Testis (tissue), 3 donors: Measurements from ENCODE around the gene PRR7. TPM values are rescaled to one million over a fixed set of nuclear protein-coding genes. Genes with fewer than 3 reads are reported as not detected.
A peak's percentile ranks its signal among the peaks of the same experiment; 100 is the strongest.

ENCODE experiments used
- DNase-seq: peaks from one replicate; pipeline ENCODE4 v3.0.0-alpha.2; 2019
- H3K27ac ChIP-seq, 2 donors: fragments of 200-600 bp; sonication (generic); one replicate each; pipeline ENCODE4 v1.5.1; 2019
- H3K27me3 ChIP-seq: fragments of 200-600 bp; sonication (generic); one replicate; pipeline ENCODE4 v1.5.1; 2019
- H3K36me3 ChIP-seq: fragments of 200-600 bp; sonication (generic); one replicate; pipeline ENCODE4 v1.5.1; 2017; ENCODE audit warnings: low read depth; ENCODE audit errors: missing control alignments
- H3K4me1 ChIP-seq: fragments of 200-600 bp; sonication (generic); one replicate; pipeline ENCODE4 v1.5.1; 2019
- H3K4me3 ChIP-seq, 2 donors: fragments of 200-600 bp; sonication (generic); one replicate each; pipeline ENCODE4 v1.5.1; 2017 to 2019
- H3K9me3 ChIP-seq: fragments of 200-600 bp; sonication (generic); one replicate; pipeline ENCODE4 v1.5.1; 2017
- POLR2A ChIP-seq: fragments of 450-650 bp; IDR thresholded peaks from one replicate; pipeline ENCODE4 v1.6.1; 2017; ENCODE audit warnings: antibody characterized with exemption, mild to moderate bottlenecking, moderate library complexity
- WGBS, 2 donors: methylation state at CpG; one replicate each; pipeline ENCODE4 v1.1.5; 2018; 5-methylcytosine and 5-hydroxymethylcytosine counted together
- intact Hi-C: fragments of 100-400 bp; cut with DNase I; formaldehyde crosslinking; loops from one replicate; pipeline ENCODE4 v1.15.1; 2023; ENCODE audit warnings: low total_unique reads
- polyA plus RNA-seq: library from polyadenylated mRNA; stranded (reverse); fragments of 350-450 nt; fragmentation: Illumina TruSeq; extraction: RNeasy Lipid Tissue Mini Kit (QIAGEN cat#74804); gene quantifications from one replicate; pipeline ENCODE4 v1.2.3, GENCODE V29; 2014; ENCODE audit warnings: low read depth, low replicate concordance; ENCODE audit not compliant: insufficient read depth
- total RNA-seq, 2 donors: library from RNA; depleted of rRNA; stranded (reverse); fragments of >200 nt; gene quantifications; one replicate each; pipeline ENCODE4 v1.2.3, GENCODE V29; 2016
- TF ChIP-seq, protein P1 (sequence below), 3 experiments: fragments of 450-650 bp in 2 of 3; fragments of 200-600 bp in 1 of 3; sonication (generic) in 1 of 3; IDR thresholded peaks; one replicate each; pipeline ENCODE4 v1.5.1; 2016 to 2019; ENCODE audit warnings: antibody characterized with exemption in 3 of 3, mild to moderate bottlenecking in 2 of 3, moderate library complexity in 1 of 3

The PRR7 gene
- total and polyA plus RNA-seq, 3 donors from 2014 or later = 2.8 to 23.2 (median 19.9) TPM

GRCh38 chr5:177455661-177456590 is 9.3 kb downstream of the PRR7 start:
- Histone ChIP-seq H3K27ac (peak overlapping the region; percentile 21 to 64), H3K36me3 (no peaks in the 10 kb centered on the region), H3K9me3 (no peaks in the 10 kb centered on the region), H3K27me3 (no peaks in the 10 kb centered on the region), H3K4me1 (peaks cover 14% of the 10 kb centered on the region), H3K4me3 (peak overlapping the region; percentile 58 to 66)
- intact Hi-C loops = loop anchor here (5.0 kb wide), 1 partner anchor 54 kb away; the partner anchor contains the start of gene PFN3
- WGBS, 2 donors = 0% methylated on average over 6 to 67 of the region's 76 CpGs
- DNase-seq = peak; percentile 97
- TF ChIP-seq POLR2A = no peak
- TF ChIP-seq, protein P1, sequence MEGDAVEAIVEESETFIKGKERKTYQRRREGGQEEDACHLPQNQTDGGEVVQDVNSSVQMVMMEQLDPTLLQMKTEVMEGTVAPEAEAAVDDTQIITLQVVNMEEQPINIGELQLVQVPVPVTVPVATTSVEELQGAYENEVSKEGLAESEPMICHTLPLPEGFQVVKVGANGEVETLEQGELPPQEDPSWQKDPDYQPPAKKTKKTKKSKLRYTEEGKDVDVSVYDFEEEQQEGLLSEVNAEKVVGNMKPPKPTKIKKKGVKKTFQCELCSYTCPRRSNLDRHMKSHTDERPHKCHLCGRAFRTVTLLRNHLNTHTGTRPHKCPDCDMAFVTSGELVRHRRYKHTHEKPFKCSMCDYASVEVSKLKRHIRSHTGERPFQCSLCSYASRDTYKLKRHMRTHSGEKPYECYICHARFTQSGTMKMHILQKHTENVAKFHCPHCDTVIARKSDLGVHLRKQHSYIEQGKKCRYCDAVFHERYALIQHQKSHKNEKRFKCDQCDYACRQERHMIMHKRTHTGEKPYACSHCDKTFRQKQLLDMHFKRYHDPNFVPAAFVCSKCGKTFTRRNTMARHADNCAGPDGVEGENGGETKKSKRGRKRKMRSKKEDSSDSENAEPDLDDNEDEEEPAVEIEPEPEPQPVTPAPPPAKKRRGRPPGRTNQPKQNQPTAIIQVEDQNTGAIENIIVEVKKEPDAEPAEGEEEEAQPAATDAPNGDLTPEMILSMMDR (IDR thresholded peaks at IDR 0.05) = peak; percentile 68 to 97 (median 88)

DNA sequence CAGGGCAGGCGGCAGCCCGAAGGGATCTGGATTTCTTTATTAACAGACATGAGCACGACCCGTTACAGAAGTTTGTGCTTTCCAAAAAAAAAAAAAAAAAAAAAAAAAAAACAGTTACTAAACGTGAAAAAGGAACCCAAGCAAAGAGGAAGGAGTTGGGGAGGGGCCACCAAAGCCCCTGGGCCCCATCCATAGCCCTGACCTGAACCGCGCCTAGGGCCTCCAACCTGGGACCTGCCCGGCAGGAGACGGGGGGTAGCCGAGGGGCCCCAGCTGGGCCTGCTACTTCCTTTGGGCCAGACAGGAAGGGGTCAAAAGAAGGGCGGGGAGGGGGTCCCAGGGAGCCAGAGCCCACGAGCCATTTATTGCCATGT is 10.0 kb downstream of the PRR7 start:
- no peak overlapping the region for H3K27ac ChIP-seq
- intact Hi-C loops = loop anchor here (5.0 kb wide), 1 partner anchor 54 kb away; the partner anchor contains the start of gene PFN3
- H3K9me3 ChIP-seq = no peaks in the 10 kb centered on the region
- no peaks in the 10 kb centered on the region for H3K27me3 ChIP-seq
- WGBS, 2 donors = 16 to 17% methylated on average over 12 of the region's 12 CpGs
- TF ChIP-seq, protein P1 (IDR thresholded peaks at IDR 0.05) = no peak
- TF ChIP-seq POLR2A = no peak
- H3K36me3 ChIP-seq = no peaks in the 10 kb centered on the region
- H3K4me3 ChIP-seq = peak overlapping the region in 1 of 2 donors; percentile 66
- DNase-seq = no peak
- H3K4me1 ChIP-seq = peaks cover 14% of the 10 kb centered on the region

GRCh38 chr5:177456976-177457851 is 10.6 kb downstream of the PRR7 start:
- Histone ChIP-seq H3K4me3 (no peak overlapping the region), H3K4me1 (peaks cover 14% of the 10 kb centered on the region), H3K27me3 (no peaks in the 10 kb centered on the region), H3K36me3 (no peaks in the 10 kb centered on the region), H3K9me3 (no peaks in the 10 kb centered on the region), H3K27ac (no peak overlapping the region)
- DNase-seq = peak; percentile 90
- TF ChIP-seq POLR2A = no peak
- TF ChIP-seq, protein P1 (IDR thresholded peaks at IDR 0.05) = peak; percentile 39 to 73 (median 65)
- intact Hi-C loops = loop anchor here (5.0 kb wide), 1 partner anchor 55 kb away; the partner anchor contains the start of gene PFN3
- WGBS, 2 donors = 41 to 47% methylated on average over 21 to 24 of the region's 24 CpGs

DNA sequence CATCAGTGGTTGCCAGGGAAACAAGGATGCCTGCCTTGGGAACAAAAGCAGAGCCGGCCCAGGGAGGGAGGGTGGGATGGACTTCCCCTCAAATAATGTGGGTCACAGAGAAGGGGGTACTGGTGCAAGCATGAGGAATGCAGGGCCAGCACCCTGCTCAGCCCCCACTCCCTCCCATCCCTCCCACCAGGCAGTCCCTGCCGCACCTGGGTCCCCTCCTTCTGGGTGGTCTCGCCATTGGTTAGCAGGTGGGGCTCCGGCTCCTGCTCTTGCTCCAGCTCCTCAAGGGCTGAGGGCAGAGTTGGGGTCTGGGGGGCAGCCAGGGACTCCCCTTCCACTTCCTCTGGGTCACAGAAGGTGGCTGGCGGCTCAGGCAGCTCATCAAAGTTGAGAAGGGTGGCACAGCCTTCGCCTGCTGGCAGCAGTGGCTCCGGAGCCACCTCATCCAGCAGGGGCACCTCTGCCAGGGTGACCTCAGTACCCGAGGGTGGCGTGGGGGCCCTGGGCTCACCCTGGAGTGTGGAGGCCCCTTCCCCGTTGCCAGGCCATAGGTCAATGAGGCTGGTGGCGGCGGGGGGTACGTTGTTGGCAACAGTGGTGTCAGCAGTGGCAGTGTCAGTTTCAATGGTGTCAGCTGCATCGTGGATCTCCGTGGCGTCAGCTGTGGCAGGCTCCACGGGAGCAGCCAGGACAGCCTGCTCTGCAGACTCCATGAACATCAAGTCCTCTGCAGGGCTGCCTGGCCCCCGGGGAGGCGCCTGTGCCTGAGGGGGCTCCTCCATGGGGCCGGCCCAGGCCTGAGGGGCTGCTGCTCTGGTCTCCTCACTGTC is 11.5 kb downstream of the PRR7 start:
- Histone ChIP-seq H3K36me3 (no peaks in the 10 kb centered on the region), H3K4me1 (peaks cover 14% of the 10 kb centered on the region), H3K4me3 (no peak overlapping the region), H3K27ac (no peak overlapping the region), H3K9me3 (no peaks in the 10 kb centered on the region), H3K27me3 (no peaks in the 10 kb centered on the region)
- intact Hi-C loops = loop anchor here (5.0 kb wide), 1 partner anchor 56 kb away; the partner anchor contains the start of gene PFN3
- 81 to 89% methylated on average over 7 to 20 of the region's 20 CpGs for WGBS, 2 donors
- TF ChIP-seq POLR2A = no peak
- TF ChIP-seq, protein P1 (IDR thresholded peaks at IDR 0.05) = no peak
- DNase-seq = no peak
